Hepatocyte (in vitro differentiated cells): Measurements from ENCODE around the gene RRN3.
"Not testable (repeated sequence)": the region's sequence is repeated elsewhere in the genome, so short reads cannot be mapped to it uniquely, and the experiment has no call there.

ENCODE experiments used
- EZH2 ChIP-seq: fragments of 200-600 bp; sonication (generic); IDR thresholded peaks from 2 replicates; pipeline ENCODE4 v1.6.1; 2016; ENCODE audit warnings: antibody characterized with exemption, mild to moderate bottlenecking, borderline replicate concordance
- TF ChIP-seq, protein P1 (sequence below): fragments of 200-600 bp; sonication (generic); IDR thresholded peaks from 2 replicates; pipeline ENCODE4 v1.5.1; 2016; ENCODE audit warnings: antibody characterized with exemption, mild to moderate bottlenecking; ENCODE audit not compliant: poor library complexity

DNA sequence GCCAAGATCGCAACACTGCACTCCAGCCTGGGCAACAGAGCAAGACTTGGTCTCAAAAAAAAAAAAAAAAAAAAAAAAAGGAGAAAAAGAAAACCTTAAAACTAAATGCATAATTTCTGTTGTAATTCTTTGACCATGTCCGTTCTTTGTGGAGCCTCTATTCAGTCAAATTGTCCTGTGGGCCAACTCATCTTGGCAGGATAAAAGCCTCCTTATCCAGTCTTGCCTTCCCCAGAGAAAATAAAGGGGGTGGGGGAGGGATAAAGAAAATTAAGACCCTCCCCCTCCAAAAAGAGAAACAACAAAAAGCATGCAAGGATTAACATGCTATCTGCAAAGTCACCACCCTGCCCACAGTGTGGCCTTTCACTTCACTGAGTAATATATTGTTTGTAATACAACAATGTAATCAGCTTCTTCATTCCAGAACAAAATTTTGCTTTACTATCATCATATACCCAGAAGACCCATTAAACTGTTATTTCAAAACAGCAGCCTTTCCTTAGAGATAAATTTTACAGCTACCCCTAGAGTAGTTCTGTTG is 5.4 kb upstream of the RRN3 start:
- TF ChIP-seq, protein P1, sequence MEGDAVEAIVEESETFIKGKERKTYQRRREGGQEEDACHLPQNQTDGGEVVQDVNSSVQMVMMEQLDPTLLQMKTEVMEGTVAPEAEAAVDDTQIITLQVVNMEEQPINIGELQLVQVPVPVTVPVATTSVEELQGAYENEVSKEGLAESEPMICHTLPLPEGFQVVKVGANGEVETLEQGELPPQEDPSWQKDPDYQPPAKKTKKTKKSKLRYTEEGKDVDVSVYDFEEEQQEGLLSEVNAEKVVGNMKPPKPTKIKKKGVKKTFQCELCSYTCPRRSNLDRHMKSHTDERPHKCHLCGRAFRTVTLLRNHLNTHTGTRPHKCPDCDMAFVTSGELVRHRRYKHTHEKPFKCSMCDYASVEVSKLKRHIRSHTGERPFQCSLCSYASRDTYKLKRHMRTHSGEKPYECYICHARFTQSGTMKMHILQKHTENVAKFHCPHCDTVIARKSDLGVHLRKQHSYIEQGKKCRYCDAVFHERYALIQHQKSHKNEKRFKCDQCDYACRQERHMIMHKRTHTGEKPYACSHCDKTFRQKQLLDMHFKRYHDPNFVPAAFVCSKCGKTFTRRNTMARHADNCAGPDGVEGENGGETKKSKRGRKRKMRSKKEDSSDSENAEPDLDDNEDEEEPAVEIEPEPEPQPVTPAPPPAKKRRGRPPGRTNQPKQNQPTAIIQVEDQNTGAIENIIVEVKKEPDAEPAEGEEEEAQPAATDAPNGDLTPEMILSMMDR = not testable (repeated sequence)
- TF ChIP-seq EZH2 = not testable (repeated sequence)
